ENCODE measurements around the gene PRKCD. TPM values are rescaled to one million over a fixed set of nuclear protein-coding genes. Genes with fewer than 3 reads are reported as not detected.
"Not testable (repeated sequence)": the region's sequence is repeated elsewhere in the genome, so short reads cannot be mapped to it uniquely, and the experiment has no call there.

Gene PRKCD
- polyA plus RNA-seq, 1 donor from 2014 or later: 69.2 TPM

- no peak overlapping the region for H3K27ac Mint-ChIP-seq
- H3K4me3 Mint-ChIP-seq: no peak overlapping the region
Observed at GRCh38 chr3:53147151-53147902, 13.7 kb upstream of the PRKCD start.

GRCh38 chr3:53147903-53148400, 13.1 kb upstream of the PRKCD start:
- H3K4me1 Mint-ChIP-seq: peaks cover 0 to 1% (median 0%) of the 10 kb centered on the region in 3 donors
- no peaks in the 10 kb centered on the region for H3K27me3 Mint-ChIP-seq
- H3K9me3 Mint-ChIP-seq: no peaks in the 10 kb centered on the region
- H3K27ac Mint-ChIP-seq: no peak overlapping the region
- H3K36me3 Mint-ChIP-seq: no peaks in the 10 kb centered on the region
- no peak overlapping the region for H3K4me3 Mint-ChIP-seq

More at GRCh38 chr3:53147151-53147902, 13.7 kb upstream of the PRKCD start:
- Mint-ChIP-seq H3K27me3 (no peaks in the 10 kb centered on the region), H3K4me1 (peaks cover 0 to 1% (median 0%) of the 10 kb centered on the region in 3 donors), H3K36me3 (no peaks in the 10 kb centered on the region), H3K9me3 (no peaks in the 10 kb centered on the region)

DNA sequence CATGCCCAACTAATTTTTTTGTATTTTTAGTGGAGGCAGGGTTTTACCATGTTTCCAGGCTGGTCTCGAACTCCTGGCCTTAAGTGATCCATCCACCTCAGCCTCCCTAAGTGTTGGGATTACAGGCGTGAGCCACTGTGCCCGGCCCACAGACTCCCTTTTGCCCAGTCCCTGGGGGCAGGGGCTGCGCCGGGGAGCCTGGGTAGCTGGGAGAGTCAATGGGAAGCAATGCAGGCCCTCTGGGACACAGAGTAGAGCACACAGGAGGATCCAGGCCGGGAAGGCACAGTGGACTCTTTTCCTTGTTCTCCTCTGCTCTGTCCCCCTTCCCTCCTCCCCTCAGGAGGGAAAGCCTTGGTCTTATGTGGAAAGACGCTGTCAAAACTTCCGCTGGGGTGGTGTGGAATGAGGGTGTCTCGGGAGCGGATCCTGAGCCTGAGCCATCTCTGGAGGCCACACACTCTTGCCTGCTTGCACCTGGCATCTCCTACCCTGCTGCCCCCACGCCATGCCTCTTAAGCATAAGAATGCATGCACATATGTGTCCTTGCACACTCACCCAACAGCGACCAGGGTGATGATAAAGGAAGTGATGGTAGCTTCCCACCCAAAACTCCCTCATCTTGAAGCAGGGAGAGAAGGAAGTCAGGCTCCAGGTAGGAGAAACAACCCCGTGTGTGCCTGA, 11.9 kb upstream of the PRKCD start:
- H3K9me3 Mint-ChIP-seq: no peaks in the 10 kb centered on the region
- H3K27me3 Mint-ChIP-seq: no peaks in the 10 kb centered on the region
- no peak overlapping the region for H3K4me3 Mint-ChIP-seq
- no peaks in the 10 kb centered on the region for H3K36me3 Mint-ChIP-seq
- no peak overlapping the region for H3K27ac Mint-ChIP-seq
- H3K4me1 Mint-ChIP-seq: no peaks in the 10 kb centered on the region

- Mint-ChIP-seq H3K36me3 (no peaks in the 10 kb centered on the region), H3K27me3 (no peaks in the 10 kb centered on the region), H3K4me3 (no peak overlapping the region), H3K4me1 (no peaks in the 10 kb centered on the region), H3K9me3 (no peaks in the 10 kb centered on the region), H3K27ac (no peak overlapping the region)
Observed at GRCh38 chr3:53149699-53150098, 11.3 kb upstream of the PRKCD start.

DNA sequence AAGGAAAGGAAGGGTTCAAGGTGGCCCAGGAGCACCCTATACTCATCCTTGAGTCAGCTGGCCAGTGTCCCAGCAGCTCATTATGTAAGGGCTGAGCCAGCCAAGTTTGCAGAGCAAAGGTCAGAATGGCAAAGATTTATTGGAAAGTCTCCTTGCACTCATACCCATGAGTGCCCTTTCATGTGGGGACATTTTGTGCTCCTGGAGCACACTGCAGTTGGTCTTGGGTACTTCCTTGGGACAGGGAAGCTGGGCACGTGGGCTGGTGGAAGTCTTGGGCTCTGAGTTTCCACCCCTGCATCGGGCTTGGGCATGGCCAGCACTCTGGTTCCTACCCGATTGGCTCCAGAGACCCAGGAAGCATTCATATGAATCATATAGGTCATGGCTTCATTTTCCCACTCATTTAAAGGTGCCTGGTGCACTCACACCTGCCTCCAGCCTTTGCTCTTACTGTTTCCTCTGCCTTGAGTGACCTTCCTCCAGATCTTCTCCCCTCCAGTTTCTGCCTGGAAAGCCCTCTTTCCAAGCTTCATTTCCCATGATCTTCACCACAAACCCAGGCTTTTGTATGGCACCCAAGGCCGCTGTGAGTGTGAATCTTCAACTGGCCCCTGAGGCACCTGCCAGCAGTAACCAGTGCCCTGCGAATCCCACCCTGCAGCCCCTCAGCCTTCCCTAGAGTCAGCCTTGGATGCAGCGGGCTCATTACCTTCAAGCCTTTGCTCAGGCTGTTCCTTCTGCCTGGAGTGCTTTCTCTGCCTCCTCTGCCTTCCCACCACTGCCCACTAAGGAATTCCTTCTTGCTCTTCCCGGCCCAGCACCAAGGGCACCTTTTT, 10.5 kb upstream of the PRKCD start:
- Mint-ChIP-seq H3K9me3 (no peaks in the 10 kb centered on the region), H3K27me3 (peaks cover under 1% of the 10 kb centered on the region), H3K4me3 (no peak overlapping the region), H3K4me1 (no peaks in the 10 kb centered on the region), H3K27ac (no peak overlapping the region), H3K36me3 (no peaks in the 10 kb centered on the region)

GRCh38 chr3:53151086-53151438, 9.9 kb upstream of the PRKCD start:
- H3K36me3 Mint-ChIP-seq, H3K27ac Mint-ChIP-seq, H3K9me3 Mint-ChIP-seq, H3K4me3 Mint-ChIP-seq, H3K27me3 Mint-ChIP-seq, H3K4me1 Mint-ChIP-seq: not testable (repeated sequence)

DNA sequence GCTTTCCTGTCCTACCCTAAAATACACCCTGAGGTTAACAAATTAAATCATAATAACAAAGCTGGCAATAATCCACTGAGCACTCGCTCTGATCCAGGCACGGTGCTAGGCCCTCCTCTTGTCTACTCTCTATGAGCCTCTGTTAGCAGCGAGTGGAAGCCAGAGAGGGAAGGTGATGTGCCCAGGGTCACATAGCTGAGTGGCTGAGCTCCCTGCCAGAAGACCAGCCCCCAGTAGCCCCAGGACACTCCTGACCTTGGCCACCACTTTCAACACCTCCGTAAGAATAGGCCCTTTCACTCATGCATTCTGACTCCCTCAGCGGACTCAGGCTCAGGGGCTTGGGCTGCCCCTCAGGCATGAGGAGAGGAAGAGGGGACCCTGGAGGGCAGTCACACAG, 9.5 kb upstream of the PRKCD start:
- Mint-ChIP-seq H3K4me1 (peaks cover 0 to 1% (median 0%) of the 10 kb centered on the region in 3 donors), H3K27me3 (peaks cover 3% of the 10 kb centered on the region), H3K27ac (no peak overlapping the region), H3K4me3 (no peak overlapping the region), H3K36me3 (no peaks in the 10 kb centered on the region), H3K9me3 (no peaks in the 10 kb centered on the region)

DNA sequence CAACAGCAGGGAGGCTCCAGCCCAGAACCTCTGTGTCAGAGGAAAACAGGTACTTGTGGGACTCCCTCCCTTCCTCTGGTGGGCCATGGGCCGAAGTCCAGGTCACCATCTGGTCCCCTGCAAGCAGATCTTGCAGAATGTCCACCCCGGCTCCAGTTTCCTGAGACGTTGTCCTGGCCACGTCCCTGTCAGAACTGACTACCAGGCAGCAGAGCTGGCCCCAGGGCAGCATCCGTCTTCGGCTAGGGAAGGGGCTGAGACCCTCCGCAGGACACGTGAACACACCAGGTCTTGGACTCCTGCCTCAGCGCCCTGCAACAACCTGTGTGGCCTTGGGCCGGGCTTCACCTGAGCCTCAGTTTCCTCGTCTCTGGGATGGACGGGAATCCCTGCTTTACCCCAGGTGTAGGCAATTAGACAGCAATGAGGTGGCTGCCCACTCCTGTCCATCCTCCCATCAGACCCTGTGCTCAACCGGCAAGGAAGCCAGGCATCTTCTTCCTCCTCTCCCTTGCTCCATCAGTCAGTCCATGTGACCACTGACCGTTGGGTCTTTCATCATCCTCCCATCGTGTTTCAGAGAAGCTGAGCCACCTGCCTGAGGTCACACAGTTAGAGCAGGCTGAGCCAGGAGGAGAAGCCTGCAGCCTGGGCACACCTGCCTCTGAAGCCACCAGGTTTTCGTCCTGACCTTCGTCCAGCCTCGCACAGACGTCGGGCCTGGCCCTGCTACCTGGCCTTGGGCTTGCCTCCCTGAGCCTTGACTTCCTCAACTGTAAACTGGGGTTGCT, 8.9 kb upstream of the PRKCD start:
- Mint-ChIP-seq H3K27ac (peak overlapping the region in 1 of 3 donors; percentile 23), H3K27me3 (peaks cover 3% of the 10 kb centered on the region), H3K4me3 (no peak overlapping the region), H3K36me3 (no peaks in the 10 kb centered on the region), H3K9me3 (no peaks in the 10 kb centered on the region), H3K4me1 (peaks cover 0 to 1% (median 1%) of the 10 kb centered on the region in 3 donors)

DNA sequence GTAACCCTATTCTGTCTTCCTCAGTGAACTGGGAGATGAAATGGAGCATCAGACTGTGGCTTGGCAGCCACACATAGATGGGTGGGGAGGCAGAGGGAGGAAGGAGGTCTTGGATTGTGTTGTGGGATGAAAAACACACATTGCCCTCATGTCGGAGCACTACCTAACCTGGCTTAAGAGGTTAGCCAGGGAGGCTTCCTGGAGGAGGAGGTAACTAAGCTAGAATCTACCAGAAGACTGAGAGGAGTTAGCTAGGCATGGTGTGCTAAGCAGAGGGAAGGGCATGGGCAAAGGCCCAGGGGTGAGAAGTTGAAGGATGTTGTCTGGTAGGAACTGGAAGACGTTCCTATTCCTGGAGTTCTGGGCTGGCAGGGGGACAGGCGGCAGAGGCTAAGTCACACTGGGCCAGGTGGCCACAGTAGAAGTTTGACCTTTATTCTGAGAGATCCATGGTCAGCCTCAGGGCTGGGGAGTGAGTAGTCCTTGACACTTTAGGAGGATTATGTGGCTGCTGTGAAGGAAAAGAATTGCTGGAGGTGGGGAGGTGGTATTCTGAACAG, 7.7 kb upstream of the PRKCD start:
- Mint-ChIP-seq H3K4me1 (peaks cover under 1 to 5% (median 4%) of the 10 kb centered on the region in 3 donors), H3K9me3 (no peaks in the 10 kb centered on the region), H3K4me3 (peak overlapping the region in 1 of 4 donors; percentile 60), H3K36me3 (no peaks in the 10 kb centered on the region), H3K27ac (peak overlapping the region in 1 of 3 donors; percentile 46), H3K27me3 (peaks cover 5% of the 10 kb centered on the region)

- Mint-ChIP-seq H3K27ac (no peak overlapping the region), H3K4me3 (peak overlapping the region in 1 of 4 donors; percentile 60), H3K27me3 (peaks cover 5% of the 10 kb centered on the region), H3K36me3 (no peaks in the 10 kb centered on the region), H3K4me1 (peaks cover 6 to 8% (median 8%) of the 10 kb centered on the region in 3 donors), H3K9me3 (no peaks in the 10 kb centered on the region)
Observed at GRCh38 chr3:53153980-53154379, 7.0 kb upstream of the PRKCD start.

- Mint-ChIP-seq H3K36me3 (no peaks in the 10 kb centered on the region), H3K27me3 (peaks cover 5% of the 10 kb centered on the region), H3K4me1 (peaks cover 9 to 12% (median 10%) of the 10 kb centered on the region in 3 donors), H3K4me3 (no peak overlapping the region), H3K27ac (peak overlapping the region in 1 of 3 donors; percentile 71), H3K9me3 (no peaks in the 10 kb centered on the region)
Observed at GRCh38 chr3:53154881-53155285, 6.1 kb upstream of the PRKCD start.

- Mint-ChIP-seq H3K27ac (peak overlapping the region in 1 of 3 donors; percentile 78), H3K9me3 (no peaks in the 10 kb centered on the region), H3K36me3 (no peaks in the 10 kb centered on the region), H3K4me1 (peaks cover 13 to 17% (median 16%) of the 10 kb centered on the region in 3 donors), H3K4me3 (no peak overlapping the region), H3K27me3 (peaks cover 5% of the 10 kb centered on the region)
Observed at GRCh38 chr3:53155760-53156159, 5.2 kb upstream of the PRKCD start.

GRCh38 chr3:53156368-53156834, 4.6 kb upstream of the PRKCD start:
- no peaks in the 10 kb centered on the region for H3K9me3 Mint-ChIP-seq
- H3K4me3 Mint-ChIP-seq: peak overlapping the region in 1 of 4 donors; percentile 78
- no peaks in the 10 kb centered on the region for H3K36me3 Mint-ChIP-seq
- H3K4me1 Mint-ChIP-seq: peaks cover 13 to 17% (median 16%) of the 10 kb centered on the region in 3 donors
- H3K27me3 Mint-ChIP-seq: peaks cover 5% of the 10 kb centered on the region
- no peak overlapping the region for H3K27ac Mint-ChIP-seq
